Endothelial cell of umbilical vein (primary cell): ENCODE measurements around the gene AKAP6. TPM values are rescaled to one million over a fixed set of nuclear protein-coding genes. Genes with fewer than 3 reads are reported as not detected.

Experiments
- BruUV-seq: library from RNA; stranded (reverse); fragments of 400-500 nt; replicated peaks from 2 replicates; lab custom pipeline; 2021; lab: Mats Ljungman, UMichigan
- CTCF ChIA-PET: fragments of 300-600, 350-600 bp; sonication (Branson Sonifier 250); formaldehyde crosslinking; loops from one replicate; lab custom pipeline; 2021; ENCODE audit warnings: antibody characterized with exemption, inconsistent platforms; lab: Charles Lee
- POLR2A ChIA-PET: fragments of 300-600, 350-600 bp; sonication (Branson Sonifier 250); formaldehyde crosslinking; loops from one replicate; lab custom pipeline; 2021; ENCODE audit warnings: antibody characterized with exemption, inconsistent platforms; lab: Charles Lee
- DNase-seq: peaks from one replicate; pipeline ENCODE4 v3.0.0-alpha.2; 2011; ENCODE audit warnings: low read depth, low spot score
- FAIRE-seq: peaks from 2 replicates; lab custom pipeline; 2011; peaks lifted over from hg19 to GRCh38; lab: Jason Lieb, UNC
- H2AFZ ChIP-seq: 2 replicates; pipeline ENCODE4 v1.6.0; 2012; ENCODE audit warnings: low read depth, low read length, control low read depth, inconsistent platforms
- H3K27ac ChIP-seq: 2 replicates; pipeline ENCODE4 v1.5.1; 2011; ENCODE audit warnings: low read depth, mild to moderate bottlenecking, control low read depth, low read length, moderate library complexity; ENCODE audit not compliant: insufficient read depth
- H3K27me3 ChIP-seq, 2 experiments: 2 replicates each; pipeline versions ENCODE4 v1.6.0 to v1.6.1; 2011; ENCODE audit warnings: low read length in 2 of 2, mixed read lengths in 1 of 2; ENCODE audit not compliant: control insufficient read depth in 2 of 2, insufficient read depth in 2 of 2
- H3K36me3 ChIP-seq, 2 experiments: 2 replicates in 1 of 2; 3 replicates in 1 of 2; pipeline ENCODE4 v1.5.1; 2011; ENCODE audit warnings: low read length in 2 of 2, mild to moderate bottlenecking in 1 of 2, moderate library complexity in 1 of 2; ENCODE audit not compliant: control insufficient read depth in 2 of 2, insufficient read depth in 2 of 2; ENCODE audit errors: extremely low read depth in 1 of 2
- H3K4me1 ChIP-seq: 3 replicates; pipeline ENCODE4 v1.5.1; 2011; ENCODE audit warnings: mild to moderate bottlenecking, low read length; ENCODE audit not compliant: control insufficient read depth, insufficient read depth; ENCODE audit errors: extremely low read depth
- H3K4me2 ChIP-seq: 2 replicates; pipeline ENCODE4 v1.6.1; 2011; ENCODE audit warnings: low read length, control low read depth, mixed read lengths; ENCODE audit not compliant: insufficient read depth
- H3K4me3 ChIP-seq, 3 experiments: fragments of 200-600 bp in 1 of 3; sonication (generic), shearing (Covaris generic) in 1 of 3; replicated peaks in 1 of 3; 2 replicates each; pipeline ENCODE4 v1.5.1; 2011 to 2016; ENCODE audit warnings: control low read depth in 3 of 3, low read length in 3 of 3, mild to moderate bottlenecking in 2 of 3, inconsistent platforms in 1 of 3, low read depth in 1 of 3, moderate library complexity in 1 of 3; ENCODE audit not compliant: insufficient read depth in 1 of 3
- H3K79me2 ChIP-seq: 2 replicates; pipeline ENCODE4 v1.6.0; 2012; ENCODE audit warnings: low read length, inconsistent platforms; ENCODE audit not compliant: control insufficient read depth, insufficient read depth
- H3K9ac ChIP-seq: replicated peaks from 2 replicates; pipeline ENCODE3; 2011; ENCODE audit warnings: low read length, control low read depth; ENCODE audit not compliant: insufficient read depth; ENCODE audit errors: extremely low read depth
- H3K9me1 ChIP-seq: replicated peaks from 3 replicates; pipeline ENCODE4 v1.6.0; 2011; ENCODE audit warnings: mild to moderate bottlenecking, low read length; ENCODE audit not compliant: control insufficient read depth, insufficient read depth; ENCODE audit errors: extremely low read depth
- H3K9me3 ChIP-seq: replicated peaks from 2 replicates; pipeline ENCODE4 v1.5.1; 2012; ENCODE audit warnings: low read length, inconsistent platforms; ENCODE audit not compliant: control insufficient read depth, insufficient read depth
- H4K20me1 ChIP-seq: replicated peaks from 2 replicates; pipeline ENCODE3; 2011; ENCODE audit warnings: mild to moderate bottlenecking, low read length; ENCODE audit not compliant: control insufficient read depth, insufficient read depth; ENCODE audit errors: extremely low read depth
- EZH2 ChIP-seq: IDR thresholded peaks from 2 replicates; pipeline ENCODE4 v1.6.1; 2012; ENCODE audit warnings: borderline replicate concordance, low read depth, mild to moderate bottlenecking, moderate library complexity, low read length, inconsistent platforms; ENCODE audit not compliant: severe bottlenecking
- FOS ChIP-seq: IDR thresholded peaks from 2 replicates; pipeline ENCODE4 v1.6.1; 2011; ENCODE audit warnings: mild to moderate bottlenecking, low read length, moderate library complexity, borderline replicate concordance; ENCODE audit not compliant: insufficient read depth
- GATA2 ChIP-seq: IDR thresholded peaks from 2 replicates; pipeline ENCODE4 v1.7.0; 2011; ENCODE audit warnings: low read depth, mild to moderate bottlenecking, moderate library complexity, mixed read lengths, low read length; ENCODE audit not compliant: insufficient read length, insufficient read depth
- JUN ChIP-seq: IDR thresholded peaks from 2 replicates; pipeline ENCODE4 v1.6.1; 2011; ENCODE audit warnings: borderline replicate concordance, low read depth; ENCODE audit not compliant: insufficient read length, insufficient read depth
- MYC ChIP-seq: IDR thresholded peaks from one replicate; pipeline ENCODE4 v1.6.1; 2011; ENCODE audit warnings: mild to moderate bottlenecking, low read depth, low read length
- POLR2A ChIP-seq: IDR thresholded peaks from 2 replicates; pipeline ENCODE4 v1.6.1; 2012; ENCODE audit warnings: low read depth, mild to moderate bottlenecking, control low read depth, low read length
- POLR2AphosphoS5 ChIP-seq: IDR thresholded peaks from 2 replicates; pipeline ENCODE4 v1.6.1; 2012; ENCODE audit warnings: low read depth, mild to moderate bottlenecking, control low read depth, low read length, moderate library complexity; ENCODE audit not compliant: insufficient read depth
- dilution Hi-C: fragments of 300-500 bp; cut with MboI; formaldehyde crosslinking; loops from one replicate; pipeline ENCODE4 v1.15.0; 2019; ENCODE audit warnings: low sequenced_read_pairs; ENCODE audit not compliant: extremely low pct_ligation_motif_present
- intact Hi-C: fragments of 100-400 bp; cut with micrococcal nuclease; formaldehyde crosslinking; loops from one replicate; pipeline ENCODE4 v1.10.0; 2022
- polyA plus RNA-seq, 4 experiments: library from polyadenylated mRNA; depleted of rRNA in 3 of 4; stranded (reverse) in 3 of 4; unstranded in 1 of 4; fragments of >200 nt; gene quantifications; 2 replicates each; pipeline versions ENCODE4 v1.2.1 to v1.2.3, GENCODE V29; 2011 to 2012; ENCODE audit warnings: missing spikeins in 1 of 4
- total RNA-seq: library from RNA; stranded (reverse); gene quantifications from 2 replicates; pipeline ENCODE4 v1.2.3, GENCODE V29; 2021
- TF ChIP-seq, protein P1 (sequence below), 2 donors: IDR thresholded peaks; 1 replicate in 1 of 2; 2 replicates in 1 of 2; pipeline ENCODE4 v1.5.1; 2011; ENCODE audit warnings: low read length in 2 of 2, mild to moderate bottlenecking in 2 of 2, moderate library complexity in 2 of 2, control low read depth in 1 of 2, inconsistent platforms in 1 of 2, low read depth in 1 of 2; ENCODE audit not compliant: insufficient read depth in 1 of 2; ENCODE audit errors: extremely low read depth in 1 of 2
- TF ChIP-seq, protein P2 (sequence below): IDR thresholded peaks from 2 replicates; pipeline ENCODE4 v1.6.1; 2011; ENCODE audit not compliant: insufficient read depth, insufficient read length

The AKAP6 gene
- total and polyA plus RNA-seq, 2 donors (not counting 3 experiments of a cell fraction or from before 2014, with no cell fraction given) = 0.03 to 0.49 TPM

DNA sequence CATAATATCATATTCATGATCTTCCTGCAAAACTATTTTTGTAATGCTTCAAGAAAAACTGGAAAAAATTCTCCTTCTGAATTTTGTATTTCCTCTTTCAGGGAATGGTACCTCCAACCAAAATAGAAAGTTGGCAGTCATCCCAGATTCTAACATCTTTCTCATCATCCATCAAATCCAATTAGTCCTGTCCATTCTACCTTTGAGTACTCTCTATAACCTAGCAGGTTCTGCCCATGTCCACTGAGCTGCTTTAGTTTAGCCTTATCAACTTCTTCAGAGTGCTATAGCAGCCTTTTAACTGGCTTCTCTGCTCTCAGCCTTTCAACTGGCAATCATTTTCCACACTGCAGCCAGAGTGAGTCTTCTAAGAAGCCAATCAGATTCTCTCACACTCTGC lies 236.2 kb downstream of the AKAP6 start:
- DNase-seq (peak; percentile 10), FAIRE-seq (no peak)
- H2AFZ ChIP-seq = no peak overlapping the region
- no peaks in the 10 kb centered on the region for H3K9me1 ChIP-seq
- no peaks in the 10 kb centered on the region for H3K9me3 ChIP-seq
- intact Hi-C loops (no loop called here), dilution Hi-C loops (no loop called here)
- ChIA-PET POLR2A (no interaction called here), CTCF (interaction anchor here (1.3 kb wide), 1 partner anchor 52 kb away, joined by 4 read pairs; no protein-coding TSS in a partner anchor)
- H3K4me3 ChIP-seq = no peak overlapping the region
- no peak overlapping the region for H3K27ac ChIP-seq
- no peak for TF ChIP-seq FOS
- no peaks in the 10 kb centered on the region for H4K20me1 ChIP-seq
- H3K4me2 ChIP-seq = no peak overlapping the region
- no peaks in the 10 kb centered on the region for H3K36me3 ChIP-seq
- BruUV-seq = no TSS peak
- peaks cover 2% of the 10 kb centered on the region for H3K4me1 ChIP-seq
- H3K9ac ChIP-seq = no peak overlapping the region
- H3K27me3 ChIP-seq = no peaks in the 10 kb centered on the region
- no peaks in the 10 kb centered on the region for H3K79me2 ChIP-seq

DNA sequence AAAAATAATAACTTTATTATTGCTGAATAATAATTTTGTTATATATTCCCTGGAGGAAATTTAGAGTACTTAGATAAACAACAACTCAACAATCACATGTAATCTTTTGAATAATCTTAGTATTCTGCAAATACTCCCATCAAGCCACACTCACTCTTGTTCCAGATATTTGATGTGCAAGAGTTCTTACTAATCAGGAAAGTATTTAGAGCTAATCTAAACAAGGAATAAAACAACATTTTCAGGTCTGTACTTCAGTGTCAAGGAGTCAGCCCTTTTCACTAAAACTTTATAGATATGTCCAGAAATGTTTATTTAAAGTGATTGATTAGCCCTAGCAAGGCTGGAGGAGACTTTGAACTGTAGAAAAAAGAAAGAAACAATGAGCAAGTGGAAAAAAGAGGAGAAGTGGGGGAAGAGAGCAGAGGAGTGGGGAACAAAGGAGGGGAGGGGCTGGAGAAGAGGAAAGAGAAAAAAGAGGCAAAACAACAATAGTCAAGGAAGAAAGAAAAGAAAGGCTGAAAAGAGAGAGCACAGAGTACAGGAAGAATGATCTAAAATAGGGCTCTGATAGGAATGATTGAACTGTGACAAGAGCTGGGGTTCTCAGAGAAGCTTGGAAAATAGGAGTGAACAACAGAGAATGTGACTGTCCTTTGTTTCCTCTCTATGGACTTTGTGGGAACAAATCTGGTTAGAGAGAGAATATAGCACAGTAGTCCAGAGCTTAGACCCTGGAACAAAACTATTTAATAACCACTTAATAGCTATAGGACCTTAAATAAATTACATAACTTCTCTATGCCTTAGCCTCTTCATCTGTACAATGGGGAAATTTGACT lies 238.7 kb downstream of the AKAP6 start:
- DNase-seq = peak; percentile 40
- no peak for FAIRE-seq
- intact Hi-C loops (no loop called here), dilution Hi-C loops (no loop called here)
- Histone ChIP-seq H3K27me3 (peaks cover 4 to 6% of the 10 kb centered on the region in 2 experiments), H3K79me2 (no peaks in the 10 kb centered on the region), H3K9me1 (no peaks in the 10 kb centered on the region), H3K4me2 (no peak overlapping the region), H3K4me1 (peaks cover 2% of the 10 kb centered on the region), H4K20me1 (no peaks in the 10 kb centered on the region), H3K9me3 (no peaks in the 10 kb centered on the region), H2AFZ (no peak overlapping the region), H3K36me3 (no peaks in the 10 kb centered on the region), H3K4me3 (no peak overlapping the region), H3K27ac (no peak overlapping the region), H3K9ac (no peak overlapping the region)
- CTCF ChIA-PET = interaction anchor here (1.0 to 1.6 kb wide), 2 partner anchors 9 to 1757 kb away, joined by 3 to 4 read pairs; no protein-coding TSS in a partner anchor
- BruUV-seq = no TSS peak
- POLR2A ChIA-PET = interaction anchor here (0.7 kb wide), 1 partner anchor 154 kb away, joined by 3 read pairs; no protein-coding TSS in a partner anchor
- TF ChIP-seq, protein P1, sequence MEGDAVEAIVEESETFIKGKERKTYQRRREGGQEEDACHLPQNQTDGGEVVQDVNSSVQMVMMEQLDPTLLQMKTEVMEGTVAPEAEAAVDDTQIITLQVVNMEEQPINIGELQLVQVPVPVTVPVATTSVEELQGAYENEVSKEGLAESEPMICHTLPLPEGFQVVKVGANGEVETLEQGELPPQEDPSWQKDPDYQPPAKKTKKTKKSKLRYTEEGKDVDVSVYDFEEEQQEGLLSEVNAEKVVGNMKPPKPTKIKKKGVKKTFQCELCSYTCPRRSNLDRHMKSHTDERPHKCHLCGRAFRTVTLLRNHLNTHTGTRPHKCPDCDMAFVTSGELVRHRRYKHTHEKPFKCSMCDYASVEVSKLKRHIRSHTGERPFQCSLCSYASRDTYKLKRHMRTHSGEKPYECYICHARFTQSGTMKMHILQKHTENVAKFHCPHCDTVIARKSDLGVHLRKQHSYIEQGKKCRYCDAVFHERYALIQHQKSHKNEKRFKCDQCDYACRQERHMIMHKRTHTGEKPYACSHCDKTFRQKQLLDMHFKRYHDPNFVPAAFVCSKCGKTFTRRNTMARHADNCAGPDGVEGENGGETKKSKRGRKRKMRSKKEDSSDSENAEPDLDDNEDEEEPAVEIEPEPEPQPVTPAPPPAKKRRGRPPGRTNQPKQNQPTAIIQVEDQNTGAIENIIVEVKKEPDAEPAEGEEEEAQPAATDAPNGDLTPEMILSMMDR (IDR thresholded peaks at IDR 0.05; ENCODE audit: extremely low read depth in 1 of 2, insufficient read depth in 1 of 2, low read depth in 1 of 2, low read length in 2 of 2) = no peak
- TF ChIP-seq GATA2 (no peak), EZH2 (no peak), FOS (no peak), POLR2AphosphoS5 (no peak), JUN (no peak), MYC (no peak), POLR2A (no peak)
- TF ChIP-seq, protein P2, sequence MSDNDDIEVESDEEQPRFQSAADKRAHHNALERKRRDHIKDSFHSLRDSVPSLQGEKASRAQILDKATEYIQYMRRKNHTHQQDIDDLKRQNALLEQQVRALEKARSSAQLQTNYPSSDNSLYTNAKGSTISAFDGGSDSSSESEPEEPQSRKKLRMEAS = no peak
